Heart right ventricle (tissue), 16 donors: ENCODE results near the gene DDX19B. TPM values are rescaled to one million over a fixed set of nuclear protein-coding genes. Genes with fewer than 3 reads are reported as not detected.
"Not testable (repeated sequence)": the region's sequence is repeated elsewhere in the genome, so short reads cannot be mapped to it uniquely, and the experiment has no call there.

Experiments used
- ATAC-seq, 8 donors: fragments of 200-7000 bp; cut with Tn5 transposase; one replicate each; pipeline ENCODE4 v1.9.1; 2020; ENCODE audit warnings: mild to moderate bottlenecking in 8 of 8, moderate library complexity in 8 of 8, moderate number of reproducible peaks in 1 of 8
- DNase-seq, 2 donors: peaks; one replicate each; pipeline ENCODE4 v3.0.0-alpha.2; 2020
- H3K27ac ChIP-seq, 10 donors: fragments of 200-600 bp; sonication (generic) in 2 of 10; one replicate each; pipeline versions ENCODE4 v1.5.0 to v1.8.0; 2020 to 2022; ENCODE audit warnings: mild to moderate bottlenecking in 3 of 10
- H3K27me3 ChIP-seq, 7 donors: fragments of 200-600 bp; one replicate each; pipeline ENCODE4 v1.8.0; 2021 to 2022; ENCODE audit warnings: mild to moderate bottlenecking in 2 of 7
- H3K36me3 ChIP-seq, 9 donors: fragments of 200-600 bp; sonication (generic) in 1 of 9; one replicate each; pipeline versions ENCODE4 v1.5.0 to v1.8.0; 2020 to 2022; ENCODE audit warnings: mild to moderate bottlenecking in 2 of 9
- H3K4me1 ChIP-seq, 9 donors: fragments of 200-600 bp; sonication (generic) in 1 of 9; one replicate each; pipeline versions ENCODE4 v1.5.0 to v1.8.0; 2020 to 2022; ENCODE audit warnings: mild to moderate bottlenecking in 4 of 9
- H3K4me3 ChIP-seq, 10 donors: fragments of 200-600 bp; sonication (generic) in 2 of 10; one replicate each; pipeline versions ENCODE4 v1.5.0 to v1.8.0; 2020 to 2022; ENCODE audit warnings: mild to moderate bottlenecking in 7 of 10, moderate library complexity in 2 of 10
- H3K9me3 ChIP-seq, 11 donors: fragments of 200-600 bp in 10 of 11; sonication (generic) in 2 of 11; one replicate each; pipeline versions ENCODE4 v1.5.0 to v1.8.0; 2013 to 2022; ENCODE audit warnings: mild to moderate bottlenecking in 2 of 11, control low read depth in 1 of 11, moderate library complexity in 1 of 11
- WGBS, 2 donors: extraction: QIAGEN DNeasy Blood & Tissue Kit; methylation state at CpG; one replicate each; pipeline ENCODE4 v1.1.7; 2013; ENCODE audit warnings: inconsistent platforms in 1 of 2; 5-methylcytosine and 5-hydroxymethylcytosine counted together
- intact Hi-C, 10 donors: fragments of 100-400 bp; cut with DNase I; formaldehyde crosslinking; loops; one replicate each; pipeline versions ENCODE4 v1.11.1 to v1.14.2; 2022
- polyA plus RNA-seq, 2 donors: library from polyadenylated mRNA; stranded (reverse); fragments of 200-250 nt; gene quantifications; one replicate each; pipeline ENCODE4 v1.2.3, GENCODE V29; 2013
- total RNA-seq, 10 donors: library from RNA; stranded (reverse); fragmentation: NEBNext Ultra II Directional in 3 of 10; extraction: Animal tissue kit (Norgen Biotek cat#: 25700) in 3 of 10; gene quantifications; one replicate each; pipeline versions ENCODE4 v1.2.1 to v1.2.4, GENCODE V29; 2021 to 2023
- TF ChIP-seq, protein P1 (sequence below), 9 donors: fragments of 200-600 bp; sonication (generic) in 2 of 9; IDR thresholded peaks; one replicate each; pipeline versions ENCODE4 v1.5.0 to v1.8.0; 2021 to 2022; ENCODE audit warnings: antibody characterized with exemption in 9 of 9, mild to moderate bottlenecking in 5 of 9, moderate library complexity in 1 of 9
- donor health status: Arrhythmogenic right ventricular cardiomyopathy.
- donor health status: ischemic (EF 13 %, LVEDD 7.1; RV severe dilation, severe dysfunction).
- donor health status: healthy with polysubstance abuse.
- donor health status: DM: no; HTN: yes; CAD: no.
- donor health status: DM: no; HTN: no; CAD: no.
- donor health status: ischemic (EF 25% LVEDD 6.9; RV normal size, moderate dysfunction).
- donor health status: ischemic (EF 25% LVEDD 5.7; RV mildly dilated, moderate dysfunction).
- donor health status: healthy.
- donor health status: DM: yes; HTN: yes; CAD: no.
- donor health status: Ischemic cardiomyopathy.
- donor health status: ischemic (EF 35%, LVEDD 5.7; RV mildly dilated, moderate dysfunction).
- donor health status: nonischemic (EF 11% LVEDD 7.7; RV severe dilation, severe dysfunction).
- donor health status: DM: yes; HTN: yes; CAD: no.
- donor health status: PGD.
- donor health status: ischemic (EF 29% LVEDD 5.4; RV normal size, mild dysfunction).
- donor health status: nonischemic (EF 23%, LVEDD 6.1; RV moderate dilation, normal function).

Gene DDX19B
- total and polyA plus RNA-seq, 12 donors, result 11.6 to 25.3 (median 20.2) TPM

DNA sequence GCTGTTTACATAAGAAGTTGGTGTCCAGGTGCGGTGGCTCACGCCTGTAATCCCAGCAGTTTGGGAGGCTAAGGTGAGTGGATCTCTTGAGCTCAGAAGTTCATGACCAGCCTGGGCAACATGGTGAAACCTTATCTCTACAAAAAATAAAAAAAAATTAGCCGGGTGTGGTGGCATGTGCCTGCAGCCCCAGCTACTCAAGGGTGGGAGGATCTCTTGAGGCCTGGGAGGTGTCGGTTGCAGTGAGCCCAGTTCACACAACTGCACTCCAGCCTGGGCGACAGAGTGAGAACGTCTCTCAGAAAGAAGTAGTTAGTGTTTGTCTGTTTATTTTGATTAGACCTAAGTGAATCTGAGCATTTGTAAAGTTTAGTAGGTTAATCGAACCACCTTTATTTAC is 60.6 kb downstream of the DDX19B start:
- no peak overlapping the region for H3K27ac ChIP-seq
- no peaks in the 10 kb centered on the region for H3K9me3 ChIP-seq
- no peak for ATAC-seq
- H3K4me3 ChIP-seq, result no peak overlapping the region
- TF ChIP-seq, protein P1, sequence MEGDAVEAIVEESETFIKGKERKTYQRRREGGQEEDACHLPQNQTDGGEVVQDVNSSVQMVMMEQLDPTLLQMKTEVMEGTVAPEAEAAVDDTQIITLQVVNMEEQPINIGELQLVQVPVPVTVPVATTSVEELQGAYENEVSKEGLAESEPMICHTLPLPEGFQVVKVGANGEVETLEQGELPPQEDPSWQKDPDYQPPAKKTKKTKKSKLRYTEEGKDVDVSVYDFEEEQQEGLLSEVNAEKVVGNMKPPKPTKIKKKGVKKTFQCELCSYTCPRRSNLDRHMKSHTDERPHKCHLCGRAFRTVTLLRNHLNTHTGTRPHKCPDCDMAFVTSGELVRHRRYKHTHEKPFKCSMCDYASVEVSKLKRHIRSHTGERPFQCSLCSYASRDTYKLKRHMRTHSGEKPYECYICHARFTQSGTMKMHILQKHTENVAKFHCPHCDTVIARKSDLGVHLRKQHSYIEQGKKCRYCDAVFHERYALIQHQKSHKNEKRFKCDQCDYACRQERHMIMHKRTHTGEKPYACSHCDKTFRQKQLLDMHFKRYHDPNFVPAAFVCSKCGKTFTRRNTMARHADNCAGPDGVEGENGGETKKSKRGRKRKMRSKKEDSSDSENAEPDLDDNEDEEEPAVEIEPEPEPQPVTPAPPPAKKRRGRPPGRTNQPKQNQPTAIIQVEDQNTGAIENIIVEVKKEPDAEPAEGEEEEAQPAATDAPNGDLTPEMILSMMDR (IDR thresholded peaks at IDR 0.05), result no peak
- no peaks in the 10 kb centered on the region for H3K4me1 ChIP-seq
- H3K36me3 ChIP-seq, result peaks cover 8 to 100% (median 86%) of the 10 kb centered on the region in 9 donors
- H3K27me3 ChIP-seq, result no peaks in the 10 kb centered on the region
- intact Hi-C loops, result loop anchor here in 1 of 10 donors (10.0 kb wide), 1 partner anchor 295 kb away; no protein-coding TSS in a partner anchor
- no peak for DNase-seq
- 88 to 91% methylated on average over 7 of the region's 7 CpGs for WGBS, 2 donors

DNA sequence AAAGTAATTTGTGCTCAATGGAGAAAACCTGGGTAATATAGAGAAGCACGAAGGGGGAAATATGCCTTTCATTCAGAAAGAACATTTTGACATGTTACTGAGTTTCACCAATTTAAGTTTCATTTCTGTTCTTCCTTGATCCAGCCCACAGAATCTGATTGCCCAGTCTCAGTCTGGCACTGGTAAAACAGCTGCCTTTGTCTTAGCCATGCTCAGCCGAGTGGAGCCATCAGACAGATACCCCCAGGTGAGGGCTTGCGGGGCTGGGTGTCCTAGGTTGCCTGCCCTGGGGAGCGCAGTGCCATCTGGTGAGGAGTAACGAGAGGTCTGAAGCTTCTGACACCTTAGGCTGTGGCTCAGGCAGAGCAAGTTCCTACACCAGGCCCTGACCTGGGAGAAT is 65.4 kb downstream of the DDX19B start:
- Histone ChIP-seq H3K9me3 (no peaks in the 10 kb centered on the region), H3K36me3 (peaks cover 0 to 100% (median 82%) of the 10 kb centered on the region in 9 donors), H3K27me3 (no peaks in the 10 kb centered on the region), H3K4me1 (no peaks in the 10 kb centered on the region), H3K4me3 (no peak overlapping the region), H3K27ac (no peak overlapping the region)
- TF ChIP-seq, protein P1 (IDR thresholded peaks at IDR 0.05), result no peak
- ATAC-seq (no peak), DNase-seq (no peak)
- WGBS, 2 donors, result 93 to 95% methylated on average over 5 of the region's 5 CpGs
- intact Hi-C loops, result loop anchor here in 5 of 10 donors (10.0 kb wide), 3 partner anchors 130 to 290 kb away; no protein-coding TSS in a partner anchor

DNA sequence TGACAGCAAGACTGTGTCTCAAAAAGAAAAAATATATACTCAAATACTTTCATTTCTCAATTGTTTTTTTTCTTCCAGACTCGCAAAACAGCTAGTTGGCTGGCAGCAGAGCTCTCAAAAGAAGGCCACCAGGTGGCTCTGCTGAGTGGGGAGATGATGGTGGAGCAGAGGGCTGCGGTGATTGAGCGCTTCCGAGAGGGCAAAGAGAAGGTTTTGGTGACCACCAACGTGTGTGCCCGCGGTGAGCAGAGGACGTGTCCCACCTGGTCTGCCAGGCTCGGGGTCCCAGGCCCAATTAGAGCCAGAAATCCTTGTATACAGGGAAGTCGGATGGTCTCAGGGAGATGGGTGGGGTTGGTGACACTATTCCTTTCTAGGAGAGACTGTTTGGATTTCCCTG is 71.2 kb downstream of the DDX19B start:
- 34 to 45% methylated on average over 10 of the region's 10 CpGs for WGBS, 2 donors
- ATAC-seq, result peak; percentile 57 to 82 (median 72)
- H3K9me3 ChIP-seq, H3K4me3 ChIP-seq, H3K4me1 ChIP-seq, H3K27me3 ChIP-seq: not testable (repeated sequence)
- Histone ChIP-seq H3K27ac (peak overlapping the region in 1 of 10 donors; percentile 1), H3K36me3 (peaks cover 0 to 98% (median 58%) of the 10 kb centered on the region in 9 donors)
- TF ChIP-seq, protein P1 (IDR thresholded peaks at IDR 0.05), result peak; percentile 31 to 77 (median 68)
- intact Hi-C loops, result loop anchor here in 6 of 10 donors (5.0 to 10.0 kb wide), 5 partner anchors 95 to 285 kb away; partner anchors contain the start of genes COG4 (in 2 of the 6) and SF3B3 (in 2 of the 6)
- peak; percentile 21 to 30 for DNase-seq

DNA sequence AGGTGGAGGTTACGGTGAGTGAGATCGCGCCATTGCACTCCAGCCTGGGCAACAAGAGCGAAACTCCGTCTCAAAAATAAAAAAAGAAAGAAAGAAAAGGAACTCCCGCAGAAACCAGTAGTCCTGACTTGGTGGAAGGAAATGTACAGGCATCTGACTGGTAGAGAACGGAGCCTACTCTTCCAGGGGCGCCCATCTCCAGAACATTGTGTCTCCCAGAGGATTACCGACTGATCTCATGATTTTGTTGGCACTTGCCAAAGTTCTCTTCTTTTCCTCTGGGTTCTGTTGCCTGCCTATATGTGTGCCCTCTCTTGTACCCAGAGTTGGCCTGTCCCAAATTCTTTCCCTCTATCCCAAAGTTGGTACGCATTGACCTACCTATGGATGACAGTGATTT is 71.9 kb downstream of the DDX19B start:
- TF ChIP-seq, protein P1 (IDR thresholded peaks at IDR 0.05), result no peak
- ATAC-seq, result no peak
- DNase-seq, result no peak
- peaks cover 0 to 3% (median 0%) of the 10 kb centered on the region in 9 donors for H3K4me1 ChIP-seq
- no peak overlapping the region for H3K4me3 ChIP-seq
- 92 to 100% methylated on average over 10 of the region's 10 CpGs for WGBS, 2 donors
- H3K36me3 ChIP-seq, result peaks cover 0 to 98% (median 55%) of the 10 kb centered on the region in 9 donors
- H3K9me3 ChIP-seq, result no peaks in the 10 kb centered on the region
- no peaks in the 10 kb centered on the region for H3K27me3 ChIP-seq
- intact Hi-C loops, result loop anchor here in 6 of 10 donors (5.0 to 10.0 kb wide), 5 partner anchors 94 to 284 kb away; partner anchors contain the start of genes COG4 (in 2 of the 6) and SF3B3 (in 2 of the 6)
- no peak overlapping the region for H3K27ac ChIP-seq
